Parathyroid adenoma (tissue), 2 donors: ENCODE results near the gene ITPR2.

Source experiments
- H2AFZ ChIP-seq: fragments of 300-600 bp; sonication (generic); one replicate; pipeline ENCODE4 v1.7.0; 2017; ENCODE audit warnings: antibody characterized with exemption, mild to moderate bottlenecking
- H3K27ac ChIP-seq: fragments of 300-600 bp; sonication (generic); one replicate; pipeline ENCODE4 v1.7.0; 2017
- H3K27me3 ChIP-seq: fragments of 300-600 bp; sonication (generic); one replicate; pipeline ENCODE4 v1.7.0; 2017; ENCODE audit warnings: low read length; ENCODE audit not compliant: control insufficient read depth, insufficient read depth
- H3K36me3 ChIP-seq: fragments of 300-600 bp; sonication (generic); one replicate; pipeline ENCODE4 v1.7.0; 2017; ENCODE audit warnings: low read length; ENCODE audit not compliant: control insufficient read depth, insufficient read depth
- H3K4me1 ChIP-seq: fragments of 300-600 bp; sonication (generic); one replicate; pipeline ENCODE4 v1.7.0; 2017; ENCODE audit warnings: control low read depth
- H3K4me2 ChIP-seq: fragments of 300-600 bp; sonication (generic); one replicate; pipeline ENCODE4 v1.7.0; 2017; ENCODE audit warnings: low read length
- H3K4me3 ChIP-seq: fragments of 300-600 bp; sonication (generic); one replicate; pipeline ENCODE4 v1.7.0; 2017; ENCODE audit warnings: low read depth, low read length
- H3K79me2 ChIP-seq: fragments of 300-600 bp; sonication (generic); one replicate; pipeline ENCODE4 v1.7.0; 2017; ENCODE audit warnings: control low read depth
- H3K9ac ChIP-seq: fragments of 300-600 bp; sonication (generic); one replicate; pipeline ENCODE4 v1.7.0; 2017; ENCODE audit warnings: mild to moderate bottlenecking
- H3K9me3 ChIP-seq: fragments of 300-600 bp; sonication (generic); one replicate; pipeline ENCODE4 v1.7.0; 2017; ENCODE audit warnings: low read length; ENCODE audit not compliant: control insufficient read depth
- TF ChIP-seq, protein P1 (sequence below): fragments of 300-600 bp; sonication (generic); IDR thresholded peaks from one replicate; pipeline ENCODE4 v1.7.0; 2017; ENCODE audit warnings: antibody characterized with exemption, mild to moderate bottlenecking
- donor health status: primary hyperparathyroidism.

ITPR2 gene

DNA sequence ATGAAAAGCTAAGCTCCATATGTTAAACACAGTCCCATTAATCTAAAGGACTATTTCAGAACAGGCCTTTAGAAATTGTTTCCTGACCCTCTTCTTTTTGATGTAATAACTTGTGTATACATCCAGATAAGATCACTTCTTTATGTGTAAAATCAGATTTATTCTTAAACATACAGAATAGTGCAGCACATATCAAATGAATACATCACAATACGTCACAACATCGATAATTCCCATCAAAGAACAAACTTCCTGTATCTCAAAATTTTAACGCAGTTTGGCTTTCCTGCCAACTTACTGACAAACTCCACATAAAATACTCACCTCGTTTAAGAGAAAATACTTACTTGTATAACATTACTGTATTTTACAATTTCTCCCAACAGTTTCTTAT lies 108.7 kb downstream of the ITPR2 start:
- Histone ChIP-seq H3K4me1 (no peaks in the 10 kb centered on the region), H3K4me3 (no peak overlapping the region), H3K27ac (no peak overlapping the region), H2AFZ (no peak overlapping the region), H3K4me2 (no peak overlapping the region), H3K36me3 (no peaks in the 10 kb centered on the region), H3K9ac (no peak overlapping the region), H3K9me3 (no peaks in the 10 kb centered on the region), H3K27me3 (no peaks in the 10 kb centered on the region), H3K79me2 (peaks cover 3% of the 10 kb centered on the region)
- TF ChIP-seq, protein P1, sequence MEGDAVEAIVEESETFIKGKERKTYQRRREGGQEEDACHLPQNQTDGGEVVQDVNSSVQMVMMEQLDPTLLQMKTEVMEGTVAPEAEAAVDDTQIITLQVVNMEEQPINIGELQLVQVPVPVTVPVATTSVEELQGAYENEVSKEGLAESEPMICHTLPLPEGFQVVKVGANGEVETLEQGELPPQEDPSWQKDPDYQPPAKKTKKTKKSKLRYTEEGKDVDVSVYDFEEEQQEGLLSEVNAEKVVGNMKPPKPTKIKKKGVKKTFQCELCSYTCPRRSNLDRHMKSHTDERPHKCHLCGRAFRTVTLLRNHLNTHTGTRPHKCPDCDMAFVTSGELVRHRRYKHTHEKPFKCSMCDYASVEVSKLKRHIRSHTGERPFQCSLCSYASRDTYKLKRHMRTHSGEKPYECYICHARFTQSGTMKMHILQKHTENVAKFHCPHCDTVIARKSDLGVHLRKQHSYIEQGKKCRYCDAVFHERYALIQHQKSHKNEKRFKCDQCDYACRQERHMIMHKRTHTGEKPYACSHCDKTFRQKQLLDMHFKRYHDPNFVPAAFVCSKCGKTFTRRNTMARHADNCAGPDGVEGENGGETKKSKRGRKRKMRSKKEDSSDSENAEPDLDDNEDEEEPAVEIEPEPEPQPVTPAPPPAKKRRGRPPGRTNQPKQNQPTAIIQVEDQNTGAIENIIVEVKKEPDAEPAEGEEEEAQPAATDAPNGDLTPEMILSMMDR: no peak

DNA sequence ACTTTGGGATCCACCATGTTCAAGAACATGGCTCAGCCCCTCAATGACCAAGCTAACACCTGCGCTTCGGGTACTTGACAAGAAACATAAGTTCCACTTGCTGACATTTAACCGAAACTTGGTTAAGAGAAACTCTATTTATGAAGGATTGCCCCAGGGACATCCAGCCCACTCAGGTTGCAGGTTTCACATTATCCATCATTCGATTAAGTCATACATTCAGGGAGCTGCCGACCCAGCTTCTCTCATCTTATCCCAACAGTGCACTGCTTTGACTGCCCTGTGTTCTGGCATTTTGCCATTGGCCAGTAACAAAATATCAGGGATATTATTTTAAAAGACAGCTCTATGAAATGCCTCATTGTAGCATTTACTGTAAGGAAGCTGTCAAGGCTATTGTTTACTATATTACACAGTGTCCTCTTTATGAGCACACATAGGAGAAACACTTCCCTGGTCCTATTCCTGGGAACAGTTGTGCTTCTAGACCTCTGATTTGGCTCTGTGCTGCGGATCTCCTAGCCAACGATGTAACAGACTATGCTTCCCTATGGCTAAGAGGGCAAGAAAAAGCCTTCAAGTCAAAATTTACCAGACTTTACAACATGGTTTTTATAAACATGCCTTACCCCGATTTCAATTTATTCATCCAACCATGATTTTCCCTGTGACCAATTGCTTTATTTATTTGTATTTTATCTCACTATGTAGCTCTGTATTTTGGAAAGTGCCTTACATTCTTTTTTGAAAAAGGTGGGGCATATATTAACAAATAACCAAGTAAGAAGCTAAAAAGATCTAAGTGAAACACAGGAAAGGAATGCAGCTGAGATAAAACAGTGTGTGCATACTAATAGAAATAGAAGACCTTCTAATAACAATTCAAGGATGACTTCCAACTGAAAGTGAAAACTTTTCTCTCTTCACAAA lies 109.3 kb downstream of the ITPR2 start:
- Histone ChIP-seq H3K27ac (no peak overlapping the region), H3K4me2 (no peak overlapping the region), H3K9me3 (no peaks in the 10 kb centered on the region), H3K27me3 (no peaks in the 10 kb centered on the region), H2AFZ (no peak overlapping the region), H3K36me3 (no peaks in the 10 kb centered on the region), H3K4me3 (no peak overlapping the region), H3K9ac (no peak overlapping the region), H3K79me2 (peaks cover 3% of the 10 kb centered on the region), H3K4me1 (no peaks in the 10 kb centered on the region)
- TF ChIP-seq, protein P1: no peak

DNA sequence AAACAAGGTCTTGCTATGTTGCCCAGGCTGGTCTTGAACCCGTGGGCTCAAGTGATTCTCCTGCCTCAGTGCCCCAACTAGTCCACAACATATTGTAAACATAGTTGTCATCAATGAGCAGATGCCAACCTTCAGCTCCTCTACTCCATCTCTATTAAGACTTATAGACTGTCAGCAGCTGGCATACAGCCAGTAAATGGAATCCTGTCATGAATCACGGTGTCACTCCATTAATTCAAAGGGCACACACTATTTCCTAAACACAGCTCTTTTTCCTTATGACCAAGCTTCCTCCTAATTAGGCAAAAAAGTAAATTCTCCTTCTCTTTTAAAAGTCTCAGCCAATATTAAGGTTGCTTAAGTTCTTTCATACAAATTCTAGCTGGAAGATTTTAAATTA lies 111.2 kb downstream of the ITPR2 start:
- Histone ChIP-seq H3K9me3 (no peaks in the 10 kb centered on the region), H3K36me3 (no peaks in the 10 kb centered on the region), H3K4me2 (no peak overlapping the region), H3K27me3 (no peaks in the 10 kb centered on the region), H3K4me3 (no peak overlapping the region), H2AFZ (no peak overlapping the region), H3K27ac (no peak overlapping the region), H3K4me1 (no peaks in the 10 kb centered on the region), H3K79me2 (no peaks in the 10 kb centered on the region), H3K9ac (no peak overlapping the region)
- TF ChIP-seq, protein P1: no peak

DNA sequence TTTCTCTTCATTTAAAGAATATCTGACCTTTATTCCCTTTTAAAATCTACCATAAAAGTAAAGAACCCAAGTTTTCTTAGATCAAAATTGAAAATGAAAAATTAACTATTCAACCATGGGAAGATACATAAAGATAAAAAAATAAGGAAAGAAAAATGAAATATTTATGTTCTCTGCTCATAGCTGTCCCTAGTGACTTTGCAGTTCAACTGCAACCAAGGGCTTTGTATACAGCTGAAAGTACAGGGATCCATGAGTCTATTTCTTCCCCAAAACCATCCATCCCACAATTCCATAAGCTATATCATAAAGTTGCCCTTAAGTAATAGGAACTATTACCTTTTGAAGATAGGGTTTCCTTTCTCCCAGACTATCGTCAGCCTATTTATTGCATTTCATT lies 113.1 kb downstream of the ITPR2 start:
- TF ChIP-seq, protein P1: no peak
- Histone ChIP-seq H3K79me2 (no peaks in the 10 kb centered on the region), H3K4me1 (peaks cover 4% of the 10 kb centered on the region), H2AFZ (no peak overlapping the region), H3K27me3 (no peaks in the 10 kb centered on the region), H3K36me3 (no peaks in the 10 kb centered on the region), H3K4me2 (no peak overlapping the region), H3K27ac (no peak overlapping the region), H3K4me3 (no peak overlapping the region), H3K9ac (no peak overlapping the region), H3K9me3 (no peaks in the 10 kb centered on the region)

DNA sequence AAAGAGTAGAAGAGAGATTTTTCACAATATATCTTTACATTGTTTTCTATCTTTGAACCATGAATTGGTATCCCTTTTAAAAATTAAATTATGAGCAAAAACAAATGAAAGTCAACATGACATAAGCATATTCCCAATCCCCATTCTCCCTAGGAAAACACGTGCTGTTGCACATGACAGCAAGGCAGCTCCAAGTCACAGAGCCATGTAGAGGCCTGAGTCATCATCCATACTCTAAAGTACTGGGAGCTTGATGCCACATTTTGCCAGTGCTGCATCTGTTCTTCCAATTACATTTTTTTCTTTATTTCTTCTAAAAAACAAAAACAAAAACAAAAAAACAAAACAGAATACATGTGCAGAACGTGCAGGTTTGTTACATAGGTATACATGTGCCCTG lies 115.2 kb downstream of the ITPR2 start:
- H3K4me2 ChIP-seq: no peak overlapping the region
- H3K4me1 ChIP-seq: peaks cover 4% of the 10 kb centered on the region
- H3K79me2 ChIP-seq: no peaks in the 10 kb centered on the region
- no peaks in the 10 kb centered on the region for H3K36me3 ChIP-seq
- no peaks in the 10 kb centered on the region for H3K9me3 ChIP-seq
- H3K27me3 ChIP-seq: no peaks in the 10 kb centered on the region
- H3K4me3 ChIP-seq: no peak overlapping the region
- no peak overlapping the region for H2AFZ ChIP-seq
- H3K9ac ChIP-seq: no peak overlapping the region
- no peak overlapping the region for H3K27ac ChIP-seq
- TF ChIP-seq, protein P1: no peak
